ENCODE results near the gene PODXL.
A peak's percentile ranks its signal among the peaks of the same experiment; 100 is the strongest.

Gene PODXL

DNA sequence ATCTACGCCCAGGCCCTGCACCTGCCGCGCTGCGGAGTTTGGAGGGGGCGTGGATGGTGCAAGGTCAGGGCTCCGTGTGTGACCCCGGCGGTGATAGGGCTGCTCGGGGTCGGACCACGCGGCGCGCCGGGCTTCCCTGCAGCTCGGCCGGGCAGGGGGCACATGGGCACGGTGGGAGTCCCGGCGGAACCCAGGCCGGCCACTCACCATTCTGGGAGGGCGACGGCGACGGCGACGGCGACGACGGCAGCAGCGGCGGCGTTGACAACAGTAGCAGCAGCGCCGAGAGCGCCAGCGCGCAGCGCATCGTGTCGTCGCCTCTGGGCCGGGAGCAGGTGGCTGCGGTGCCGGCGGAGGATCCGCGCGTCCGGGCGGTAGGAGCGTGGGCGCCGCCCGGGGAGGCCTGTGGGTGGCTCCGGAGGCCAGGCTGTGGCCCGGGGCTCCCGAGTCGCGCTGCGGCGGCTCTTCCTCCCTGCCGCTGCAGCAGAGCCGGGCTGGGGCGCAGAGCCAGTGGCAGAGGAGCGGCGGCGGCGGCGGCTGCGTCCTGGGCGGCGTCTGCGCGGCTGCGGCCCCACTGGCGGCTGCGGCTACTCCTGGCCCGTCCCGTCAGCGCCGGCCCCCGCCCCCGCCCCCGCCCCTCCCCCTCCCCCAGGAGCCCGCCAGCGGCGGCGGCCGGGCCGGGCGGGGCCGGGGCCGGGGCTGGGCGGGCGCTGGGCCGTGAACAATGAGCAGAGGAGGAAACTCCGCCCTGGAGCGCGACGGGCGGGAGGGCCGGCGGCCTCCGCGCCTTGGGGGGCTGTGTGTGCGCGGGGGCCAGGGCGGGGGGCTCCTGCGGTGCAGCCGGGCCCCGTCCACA, at the start of gene PODXL:
Gene PODXL (minus strand): TSS at position 576 of the 856 bp plus-strand sequence. CDS start 269 bp downstream, at position 307.
- DNase-seq (ENCODE audit: low read depth): no peak

DNA sequence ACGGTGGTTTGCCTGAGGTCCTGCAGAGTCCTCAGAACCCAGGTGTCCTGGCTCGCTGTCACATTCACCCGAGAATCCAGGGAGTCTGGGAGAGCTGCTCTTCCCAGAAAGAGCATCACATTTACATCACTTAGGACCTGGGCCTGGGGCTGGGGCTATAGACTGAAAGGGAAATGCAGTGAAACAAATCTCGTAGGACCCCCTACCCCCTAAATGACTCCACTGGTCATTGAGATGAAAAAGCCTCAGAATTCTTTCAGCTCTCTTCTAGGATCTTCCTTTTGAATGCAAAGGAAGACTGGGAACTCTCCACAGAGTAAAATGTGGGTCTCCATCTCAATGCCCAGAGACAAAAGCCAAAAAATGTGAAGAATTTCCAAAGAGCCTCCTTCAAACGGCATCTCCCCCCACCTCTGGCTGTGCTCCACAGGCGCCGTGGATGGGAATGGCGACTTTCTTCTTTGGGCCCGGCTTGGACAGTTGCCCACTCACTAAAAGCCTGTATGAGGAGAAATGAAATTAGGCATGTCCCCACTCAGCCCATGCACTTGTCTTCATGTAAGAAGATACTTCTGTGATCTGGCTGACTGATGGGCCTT, 49.0 kb upstream of the PODXL start:
- no peak for DNase-seq (ENCODE audit: low read depth)

DNA sequence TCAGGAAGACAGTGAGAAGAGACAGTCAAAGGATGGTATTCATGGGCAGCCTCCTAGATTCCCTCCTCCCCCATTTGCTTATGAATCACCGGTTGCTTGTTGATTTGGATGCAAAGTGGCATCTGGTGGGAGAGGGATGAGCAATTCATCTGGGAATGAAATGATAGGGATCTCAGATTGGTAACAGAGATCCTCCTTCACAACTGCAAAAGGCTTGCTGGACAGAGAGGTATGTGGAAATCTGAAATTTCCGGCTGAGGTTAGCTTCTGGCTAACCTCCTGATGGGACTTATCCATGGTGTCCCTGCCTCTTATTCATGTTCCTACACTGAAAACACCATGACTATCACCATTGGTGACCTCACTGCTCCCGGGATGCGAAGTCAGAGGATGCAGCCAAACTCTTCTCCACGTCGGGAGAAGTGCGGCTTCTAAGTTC, 48.4 kb upstream of the PODXL start:
- peak; percentile 94 for DNase-seq (ENCODE audit: low read depth)

DNA sequence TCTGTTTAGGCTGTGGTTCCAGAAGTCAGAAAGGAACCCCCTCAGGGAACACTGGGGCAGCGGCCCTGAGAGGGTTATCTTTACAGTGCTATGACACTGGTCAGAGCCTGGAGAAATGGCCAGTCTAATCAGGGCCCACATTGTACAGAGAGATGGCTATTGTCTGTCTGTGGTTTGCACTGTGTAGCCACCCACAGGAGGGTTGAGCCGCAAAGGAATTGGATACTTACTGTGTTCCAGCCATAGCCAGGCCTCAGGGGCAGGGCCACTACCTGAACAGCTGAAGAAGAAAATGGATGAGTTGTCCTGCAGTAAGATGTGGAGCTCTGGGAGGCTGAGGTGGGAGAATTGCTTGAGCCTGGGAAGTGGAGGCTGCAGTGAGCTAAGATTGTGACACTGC, 47.5 kb upstream of the PODXL start:
- no peak for DNase-seq (ENCODE audit: low read depth)

DNA sequence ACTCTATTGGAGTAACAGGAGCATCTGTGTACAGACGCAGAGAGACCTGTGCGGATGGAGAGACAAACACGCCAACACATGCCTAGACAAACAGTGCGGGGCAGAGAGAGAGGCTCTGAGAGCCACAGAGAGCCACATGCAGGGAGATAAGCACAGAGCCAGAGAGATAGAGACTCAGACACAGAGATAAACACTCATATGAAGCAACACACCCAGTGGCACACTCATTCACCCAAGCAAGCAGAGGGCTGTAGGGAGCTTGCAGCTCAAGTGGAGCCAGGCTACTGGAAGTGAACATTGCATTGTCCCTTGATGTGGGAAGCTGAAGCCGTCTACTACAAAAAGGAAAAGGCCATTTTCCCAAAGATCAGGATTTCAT, 46.6 kb upstream of the PODXL start:
- DNase-seq (ENCODE audit: low read depth): no peak

DNA sequence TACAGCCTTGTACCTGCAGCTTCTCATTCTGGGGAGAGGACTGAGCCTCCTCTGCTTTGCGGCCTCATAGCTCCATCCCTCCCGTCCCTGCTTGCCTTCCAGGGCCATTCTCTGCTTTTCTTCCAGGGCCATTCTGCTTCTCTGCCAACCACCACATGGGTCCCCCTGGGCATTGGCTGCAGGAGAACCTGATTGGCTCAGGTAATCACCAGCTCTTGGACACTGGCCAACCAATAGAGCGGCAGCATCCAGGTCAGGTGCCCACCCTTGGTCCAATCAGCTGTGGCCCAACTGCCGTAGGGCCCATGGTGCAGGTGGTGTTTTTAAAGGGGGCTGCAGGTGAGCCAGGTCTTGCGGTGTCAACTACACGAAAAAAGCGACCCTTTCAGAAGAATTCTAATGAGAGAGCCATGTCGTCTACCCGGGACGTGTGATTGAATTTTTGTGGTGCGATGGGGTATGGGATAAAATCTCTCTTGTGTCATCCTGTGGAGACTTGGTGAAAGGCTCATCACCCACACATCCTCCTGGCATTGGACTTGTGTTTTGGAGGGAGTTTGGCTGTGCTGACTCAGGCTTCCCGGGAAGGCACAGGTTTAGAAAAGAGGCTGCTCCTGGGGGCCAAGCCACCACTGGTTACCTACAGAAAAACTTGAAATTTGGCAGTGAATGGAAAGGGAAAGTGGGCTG, 46.0 kb upstream of the PODXL start:
- no peak for DNase-seq (ENCODE audit: low read depth)

DNA sequence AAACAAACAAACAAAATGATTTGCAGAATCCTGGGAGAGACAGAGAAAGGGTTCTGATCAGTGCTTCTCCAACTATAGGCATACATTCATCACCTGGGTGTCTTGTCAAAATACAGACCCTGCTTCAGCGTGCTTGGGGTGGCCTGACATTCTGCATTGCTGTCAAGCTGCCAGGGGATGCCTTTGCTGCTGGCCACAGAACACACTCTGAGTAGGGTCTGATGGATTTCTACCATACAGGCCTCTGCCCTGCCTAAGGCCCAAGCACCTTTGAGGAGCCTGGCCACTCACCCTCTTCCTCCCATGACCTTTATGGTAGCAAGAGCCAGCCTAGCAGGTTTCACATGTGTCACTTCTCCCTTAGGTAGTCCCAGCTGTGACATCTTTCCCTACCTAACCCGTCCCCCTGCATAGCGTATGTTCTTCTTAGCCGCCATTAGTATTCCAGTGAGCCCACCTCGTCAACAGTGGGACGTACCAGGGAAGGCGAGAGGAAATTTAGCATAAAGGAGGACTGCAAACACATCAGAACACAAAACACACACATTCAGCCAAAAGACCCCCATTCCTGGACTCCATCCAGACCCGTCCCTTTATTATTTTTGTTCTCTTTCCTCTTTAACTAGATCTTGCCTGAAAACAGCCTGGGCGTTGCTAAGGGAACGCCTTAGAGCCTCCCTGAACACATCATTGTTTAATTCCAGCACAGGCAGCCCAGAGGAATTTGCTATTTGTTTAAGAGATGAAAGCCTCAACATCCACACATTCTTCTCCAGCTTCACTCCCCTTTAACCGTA, 43.9 kb upstream of the PODXL start:
- DNase-seq (ENCODE audit: low read depth): no peak

DNA sequence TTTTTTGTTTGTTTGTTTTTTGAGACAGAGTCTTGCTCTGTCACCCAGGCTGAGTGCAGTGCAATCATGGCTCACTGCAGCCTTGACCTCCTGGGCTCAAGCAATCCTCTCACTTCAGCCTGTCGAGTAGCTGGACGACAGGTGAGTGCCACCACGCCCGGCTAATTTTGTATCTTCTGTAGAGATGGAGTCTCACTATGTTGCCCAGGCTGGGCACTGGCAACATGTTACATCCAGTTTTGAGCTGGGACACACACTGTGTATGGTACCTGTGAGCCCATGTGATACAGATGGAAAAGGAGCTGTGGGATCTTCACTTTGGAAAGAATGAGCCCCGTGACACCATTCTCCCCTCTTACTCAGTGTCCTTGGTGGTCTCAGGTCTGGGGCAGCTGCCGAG, 40.4 kb upstream of the PODXL start:
- no peak for DNase-seq (ENCODE audit: low read depth)

DNA sequence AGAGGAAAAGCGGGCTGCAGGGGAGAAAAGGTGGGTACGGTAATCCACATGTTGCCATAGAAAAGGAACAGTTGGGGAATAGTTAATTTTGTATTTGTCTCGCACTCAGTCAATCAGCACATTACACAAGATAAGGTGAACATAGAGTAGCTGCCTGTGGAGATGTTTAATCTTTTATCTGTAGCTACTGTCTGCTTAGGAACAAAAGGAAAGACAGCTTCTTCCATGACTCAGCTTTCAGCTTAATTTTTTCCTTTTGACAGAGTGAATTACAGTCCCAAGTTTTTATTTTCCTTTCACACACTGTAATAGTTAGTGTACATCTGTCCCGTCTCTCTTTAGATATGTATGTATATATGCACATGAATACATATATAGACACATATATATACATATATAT, 39.3 kb upstream of the PODXL start:
- DNase-seq (ENCODE audit: low read depth): no peak

DNA sequence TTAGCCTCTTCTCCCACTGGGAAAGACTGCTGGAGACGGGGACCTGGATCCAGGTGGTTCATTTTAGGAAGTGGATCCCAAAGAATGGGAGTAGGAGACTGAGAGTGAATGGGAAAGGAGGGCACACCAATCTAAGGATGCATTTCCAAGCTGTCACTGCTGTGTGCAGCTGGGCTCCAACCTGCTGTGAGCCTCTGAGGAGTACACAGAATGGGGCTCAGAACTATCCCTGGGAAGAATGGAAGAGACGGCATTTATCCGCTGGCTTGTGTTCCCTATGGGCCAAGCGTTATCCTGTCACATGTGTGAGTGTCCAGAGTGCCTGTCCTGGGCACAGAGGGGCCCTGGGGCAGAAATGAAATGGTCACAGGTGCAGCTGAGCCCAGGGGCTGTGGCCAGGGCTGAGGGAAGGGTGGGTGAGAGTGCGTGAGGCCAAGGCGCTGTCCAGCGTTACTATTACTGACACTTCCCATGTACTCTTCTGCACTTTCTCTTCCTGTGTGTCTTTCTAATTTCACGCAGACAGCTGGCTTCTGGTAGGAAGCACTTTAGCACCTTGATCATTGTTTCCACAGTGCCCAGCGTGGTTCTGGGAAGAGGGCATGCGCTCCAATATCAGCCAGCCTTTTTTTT, 35.4 kb upstream of the PODXL start:
- DNase-seq (ENCODE audit: low read depth): no peak

DNA sequence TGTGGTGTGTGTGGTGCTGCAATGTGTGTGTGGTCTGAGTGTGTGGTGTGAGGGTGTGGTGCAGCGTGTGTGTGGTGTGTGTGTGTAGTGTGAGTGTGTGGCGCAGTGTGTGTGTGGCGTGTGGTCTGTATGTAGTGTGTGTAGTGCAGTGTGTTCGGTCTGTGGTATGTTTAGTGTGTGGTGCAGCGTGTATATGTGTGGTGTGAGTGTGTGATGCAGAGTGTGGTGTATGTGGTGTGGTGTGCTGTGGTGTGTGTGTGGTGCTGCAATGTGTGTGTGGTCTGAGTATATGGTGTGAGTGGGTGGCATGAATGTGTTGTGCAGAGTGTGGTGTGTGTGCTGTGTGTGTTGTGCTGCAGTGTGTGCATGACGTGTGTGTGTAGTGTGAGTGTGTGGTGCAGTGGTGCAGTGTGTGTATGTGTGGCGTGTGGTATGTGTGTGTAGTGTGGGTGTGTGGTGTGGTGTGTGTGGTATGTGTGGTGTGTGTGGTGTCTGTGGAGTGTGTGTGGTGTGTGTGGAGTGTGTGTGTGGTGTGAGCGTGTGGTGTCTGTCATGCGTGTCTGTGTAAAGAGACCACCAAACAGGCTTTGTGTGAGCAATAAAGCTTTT, 31.0 kb upstream of the PODXL start:
- DNase-seq (ENCODE audit: low read depth): no peak

DNA sequence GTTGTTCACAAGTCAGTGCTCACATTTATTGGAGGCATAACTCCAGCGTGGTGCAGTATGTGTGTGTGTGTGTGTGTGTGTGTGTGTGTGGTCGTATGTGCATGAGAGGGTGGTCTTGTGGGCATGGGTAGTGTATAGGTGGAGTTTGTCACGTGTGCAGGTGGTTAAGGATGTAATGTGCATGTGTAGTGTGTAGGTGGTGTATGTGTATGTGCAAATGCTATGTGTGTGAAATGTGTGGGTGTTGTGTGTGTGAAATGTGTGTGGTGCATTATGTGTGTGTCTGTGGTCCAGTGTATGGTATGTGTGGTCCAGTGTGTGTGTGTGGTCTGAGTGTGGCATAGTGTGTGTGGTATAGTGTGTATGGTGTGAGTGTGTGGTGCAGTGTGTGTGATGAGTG, 30.3 kb upstream of the PODXL start:
- no peak for DNase-seq (ENCODE audit: low read depth)

DNA sequence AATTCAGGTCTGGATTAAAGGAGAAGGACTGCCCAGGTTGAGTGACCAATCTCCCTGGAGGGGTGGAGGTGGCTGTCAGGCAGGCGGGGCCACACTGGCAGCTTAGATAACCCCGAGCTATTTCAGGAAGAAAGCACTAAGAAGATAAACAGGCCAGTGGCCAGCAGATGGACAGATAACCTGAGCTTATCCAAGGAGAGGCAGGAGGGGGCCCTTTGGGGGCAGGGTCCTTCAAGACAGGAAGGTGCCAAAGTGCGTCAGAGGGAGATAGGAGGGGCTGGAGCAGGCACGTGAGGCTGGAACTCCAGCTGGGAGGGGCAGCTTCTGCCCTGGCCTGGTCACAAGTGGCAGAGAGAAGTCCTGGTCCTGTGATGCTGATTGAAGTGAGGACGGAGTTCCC, 29.8 kb upstream of the PODXL start:
- DNase-seq (ENCODE audit: low read depth): no peak

DNA sequence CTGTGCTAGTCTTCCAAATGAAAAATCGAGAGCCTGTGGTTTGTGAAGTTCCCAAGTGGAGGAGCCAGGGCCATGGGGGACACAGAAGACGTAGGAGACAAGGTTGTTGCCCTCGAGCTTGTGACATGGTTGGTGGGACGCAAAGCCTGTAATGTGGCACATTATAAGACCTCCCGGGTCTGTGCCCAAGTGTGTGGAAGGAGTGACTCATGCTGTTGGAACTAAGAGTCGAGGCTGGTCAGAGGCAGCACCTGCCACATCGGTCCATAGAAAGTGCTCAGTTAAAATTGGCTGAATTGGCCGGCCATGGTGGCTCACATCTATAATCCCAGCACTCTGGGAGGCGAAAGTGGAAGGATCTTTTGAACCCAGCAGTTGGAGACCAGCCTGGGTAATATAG, 27.0 kb upstream of the PODXL start:
- DNase-seq (ENCODE audit: low read depth): no peak

DNA sequence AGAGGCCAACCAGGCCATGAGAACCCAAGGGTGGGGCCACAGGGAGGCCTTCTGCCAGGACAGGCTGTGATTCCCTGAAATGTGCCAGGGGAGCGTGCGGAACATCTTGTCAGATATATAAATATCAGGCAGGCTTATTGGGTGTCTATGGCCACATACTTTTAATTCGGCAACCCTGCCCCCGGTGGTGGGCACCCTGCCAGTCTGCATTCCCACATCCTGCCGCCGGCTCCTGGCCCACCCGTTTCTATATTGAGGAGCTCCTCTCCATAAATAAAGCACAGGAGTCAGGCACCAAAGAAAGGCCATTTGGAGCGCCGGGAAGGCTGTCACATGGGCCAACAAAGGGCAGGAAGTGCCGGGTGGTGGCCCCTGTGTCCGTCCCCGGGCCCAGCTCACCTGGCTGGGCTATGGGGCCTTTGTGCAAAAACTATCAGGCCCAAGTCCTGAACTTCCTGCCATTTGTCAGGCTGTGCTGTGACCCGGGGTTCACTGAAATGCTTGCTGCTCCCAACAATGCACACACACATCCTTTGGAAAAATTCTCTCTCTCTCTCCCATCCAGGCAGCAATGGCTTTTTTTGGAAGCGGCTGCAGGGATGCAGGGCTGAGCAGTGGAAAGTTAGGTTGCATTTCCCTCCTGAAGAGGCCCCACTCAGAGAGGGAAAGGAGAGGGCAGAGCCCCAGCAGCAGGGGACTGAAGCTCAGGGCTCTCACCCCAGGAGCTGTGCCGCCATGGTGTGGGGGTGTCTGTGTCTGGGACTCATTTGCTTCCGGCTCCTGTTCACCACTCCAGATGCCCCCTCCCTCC, 25.0 kb upstream of the PODXL start:
- no peak for DNase-seq (ENCODE audit: low read depth)

DNA sequence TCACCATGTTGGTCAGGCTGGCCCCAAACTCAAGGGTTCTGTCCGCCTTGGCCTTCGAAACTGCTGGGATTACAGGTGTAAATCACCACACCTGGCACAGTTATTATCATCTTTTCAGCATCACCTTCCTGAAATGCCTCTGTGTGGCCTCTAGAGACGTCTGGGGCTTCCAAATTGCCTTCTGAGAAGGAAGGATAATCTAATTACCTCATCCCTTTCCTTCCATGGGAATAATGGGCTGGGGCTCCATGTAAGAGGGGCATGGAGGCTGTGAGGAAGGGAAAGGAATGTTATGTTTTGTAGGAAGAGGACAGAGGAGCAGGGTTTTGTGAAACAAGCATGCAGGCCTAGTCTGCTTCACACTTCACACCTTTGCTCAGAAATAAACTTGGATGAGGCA, 22.2 kb upstream of the PODXL start:
- no peak for DNase-seq (ENCODE audit: low read depth)

DNA sequence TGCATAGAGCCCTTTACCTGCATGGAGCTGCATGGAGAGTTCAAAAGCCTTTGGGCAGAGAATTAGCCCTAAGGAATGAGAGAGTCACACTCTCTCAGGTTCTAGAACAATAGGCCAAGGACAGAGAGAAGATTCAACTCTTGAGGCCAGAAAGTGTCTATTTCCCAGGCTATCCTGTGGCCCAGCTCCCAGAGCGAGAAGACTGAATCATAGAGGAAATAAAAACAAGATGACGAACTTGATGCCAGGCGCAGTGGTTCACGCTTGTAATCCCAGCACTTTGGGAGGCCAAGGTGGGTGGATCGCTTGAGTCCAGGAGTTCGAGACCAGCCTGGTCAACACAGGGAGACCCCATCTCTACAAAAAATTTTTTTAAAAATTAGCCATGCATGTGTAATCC, 18.3 kb upstream of the PODXL start:
- DNase-seq (ENCODE audit: low read depth): no peak

DNA sequence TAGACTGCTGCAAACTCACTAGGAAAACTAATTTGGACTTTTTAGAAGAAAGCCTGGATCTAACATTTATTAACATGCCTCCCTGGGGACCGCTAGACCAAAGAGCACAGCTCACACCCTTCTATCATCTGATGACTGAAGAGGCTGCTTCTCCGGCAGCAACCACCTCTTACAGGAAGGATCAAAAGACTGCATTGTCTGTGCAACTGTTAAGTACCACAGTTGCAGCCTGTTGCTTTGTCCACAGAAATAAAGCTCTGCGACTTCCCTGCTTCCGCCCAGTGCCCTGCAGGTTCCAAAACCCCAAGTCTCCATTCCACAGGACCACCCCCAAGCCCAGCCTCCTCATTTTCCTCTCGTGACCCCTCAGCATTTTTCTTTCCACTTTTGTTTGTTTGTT, 14.0 kb upstream of the PODXL start:
- no peak for DNase-seq (ENCODE audit: low read depth)

DNA sequence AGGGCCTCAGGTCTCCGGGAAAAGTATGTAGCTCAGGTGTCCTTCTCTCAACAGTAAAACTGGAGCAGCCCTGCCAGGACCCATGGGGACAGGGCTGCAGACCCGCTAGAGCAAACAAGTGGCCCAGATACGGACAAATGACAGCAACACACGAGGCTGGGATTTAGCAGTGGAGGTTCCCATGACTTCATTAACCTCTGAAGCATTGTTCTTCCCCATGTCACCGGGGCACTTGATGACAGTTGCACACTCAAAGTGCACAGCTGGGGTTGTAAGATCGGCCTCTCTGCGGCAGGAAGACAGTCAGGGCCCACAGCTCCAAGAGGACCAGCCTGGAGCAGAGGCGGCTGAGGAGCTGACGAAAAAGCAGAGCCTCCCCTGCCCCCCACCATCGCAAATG, 12.5 kb upstream of the PODXL start:
- no peak for DNase-seq (ENCODE audit: low read depth)

DNA sequence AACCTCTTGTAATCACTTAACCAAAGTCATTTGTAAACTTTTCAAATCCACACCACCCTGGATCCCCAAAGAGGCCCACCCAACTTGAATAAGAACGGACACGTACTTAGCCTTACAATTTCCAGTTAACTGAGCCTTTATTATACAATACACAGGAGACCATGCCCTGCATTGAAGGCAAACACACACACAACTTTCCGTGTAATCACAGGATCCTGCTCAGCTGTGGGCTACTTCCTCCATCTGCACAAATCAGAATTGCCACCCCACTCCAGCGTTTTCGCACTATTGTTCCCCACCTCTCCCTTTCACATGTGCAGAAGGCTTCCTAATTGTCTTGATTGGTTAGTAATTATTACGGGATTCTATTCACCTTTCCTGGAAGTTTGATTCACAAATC, 12.1 kb upstream of the PODXL start:
- DNase-seq (ENCODE audit: low read depth): no peak

DNA sequence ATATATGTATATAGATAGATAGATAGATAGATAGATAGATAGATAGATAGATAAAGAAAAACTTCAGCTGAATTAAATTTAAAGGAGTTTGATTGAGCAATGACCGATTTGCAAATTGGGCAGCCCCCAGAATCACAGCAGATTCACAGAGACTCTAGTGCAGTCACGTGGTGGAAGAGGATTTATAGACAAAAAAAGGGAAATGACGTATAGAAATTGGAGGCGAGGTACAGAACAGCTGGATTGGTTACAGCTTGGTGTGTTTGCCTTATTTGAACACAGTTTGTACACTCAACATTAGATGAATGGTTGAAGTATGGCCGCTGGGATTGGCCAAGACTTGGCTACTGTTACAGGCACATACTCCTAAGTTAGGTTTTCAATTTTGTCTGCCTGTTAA, 8.2 kb upstream of the PODXL start:
- DNase-seq (ENCODE audit: low read depth): no peak

All from GM04504 (cell line).